NCI-H82 treated with DMSO at 0.1 percent for 48 hours (cell line): ENCODE results near the gene THSD4.
"Not testable (repeated sequence)": the region's sequence is repeated elsewhere in the genome, so short reads cannot be mapped to it uniquely, and the experiment has no call there.

Source experiments
- DNase-seq: peaks from one replicate; lab custom pipeline; 2025; ENCODE audit not compliant: unreplicated experiment; lab: John Stamatoyannopoulos, UW

The THSD4 gene

DNA sequence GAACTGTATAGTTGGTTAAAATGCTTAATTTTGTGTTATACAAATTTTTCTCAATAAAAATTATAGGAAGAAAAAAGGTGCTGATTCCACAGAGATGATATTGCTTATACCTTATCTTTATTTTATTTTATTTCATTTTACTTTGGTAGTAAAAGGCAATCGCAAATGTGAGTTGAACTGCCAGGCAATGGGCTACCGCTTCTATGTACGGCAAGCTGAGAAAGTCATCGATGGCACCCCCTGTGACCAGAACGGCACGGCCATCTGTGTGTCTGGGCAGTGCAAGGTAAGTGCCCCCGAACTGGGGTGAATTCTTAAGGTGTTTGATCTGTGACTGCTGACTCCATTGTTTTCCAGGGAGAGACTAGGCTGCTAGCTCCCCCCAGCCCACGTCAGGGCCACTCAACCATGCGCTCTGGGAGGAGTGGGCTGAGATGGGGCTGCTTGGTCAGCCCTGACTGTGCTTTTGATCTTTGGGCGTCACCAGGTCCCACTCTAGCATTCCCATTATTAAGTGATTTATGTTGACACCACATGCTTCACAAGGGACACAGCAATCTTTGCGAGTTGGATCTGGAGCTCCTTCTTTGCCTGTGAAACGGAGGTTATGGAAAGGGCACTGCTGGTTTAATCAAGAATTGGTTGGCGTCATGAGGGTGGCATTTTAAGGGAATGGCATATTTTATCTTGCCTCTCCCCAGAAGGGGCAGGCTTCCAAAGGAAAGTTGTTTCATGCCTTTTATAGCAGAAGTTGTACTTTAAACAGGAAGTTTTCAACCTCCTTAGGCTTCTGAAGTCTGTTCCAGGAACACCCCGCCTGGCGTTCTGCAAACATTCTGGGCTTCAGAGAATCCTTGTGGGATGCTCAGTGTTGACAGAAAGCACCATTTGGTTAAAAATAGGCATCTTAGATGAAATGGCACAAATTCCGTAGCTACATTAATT, 296.5 kb downstream of the THSD4 start:
- DNase-seq = no peak

DNA sequence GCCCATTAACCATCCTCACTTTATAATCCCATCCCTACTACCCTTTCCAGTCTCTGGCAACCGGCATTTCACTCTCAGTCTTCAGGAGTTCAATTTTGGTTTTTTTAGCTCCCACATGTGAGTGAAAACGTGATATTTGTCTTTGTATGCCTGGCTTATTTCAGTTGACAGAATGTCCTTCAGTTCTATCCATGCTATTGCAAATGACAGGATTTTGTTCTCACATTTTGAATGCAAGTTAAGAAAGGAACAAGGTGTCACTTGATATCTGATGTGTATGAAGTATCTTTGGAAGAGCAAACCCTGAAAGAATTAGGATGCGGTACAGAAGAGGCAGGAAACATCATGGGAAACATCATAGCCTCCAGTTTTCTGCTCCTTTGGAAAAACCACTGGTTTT, 298.1 kb downstream of the THSD4 start:
- DNase-seq = no peak

- DNase-seq = no peak
These were observed 299.6 kb downstream of the THSD4 start for GRCh38 chr15:71414853-71415252.

GRCh38 chr15:71422530-71423259, 307.4 kb downstream of the THSD4 start:
- no peak for DNase-seq

GRCh38 chr15:71424765-71425164, 309.5 kb downstream of the THSD4 start:
- DNase-seq = no peak

GRCh38 chr15:71425388-71425787, 310.1 kb downstream of the THSD4 start:
- DNase-seq = no peak

DNA sequence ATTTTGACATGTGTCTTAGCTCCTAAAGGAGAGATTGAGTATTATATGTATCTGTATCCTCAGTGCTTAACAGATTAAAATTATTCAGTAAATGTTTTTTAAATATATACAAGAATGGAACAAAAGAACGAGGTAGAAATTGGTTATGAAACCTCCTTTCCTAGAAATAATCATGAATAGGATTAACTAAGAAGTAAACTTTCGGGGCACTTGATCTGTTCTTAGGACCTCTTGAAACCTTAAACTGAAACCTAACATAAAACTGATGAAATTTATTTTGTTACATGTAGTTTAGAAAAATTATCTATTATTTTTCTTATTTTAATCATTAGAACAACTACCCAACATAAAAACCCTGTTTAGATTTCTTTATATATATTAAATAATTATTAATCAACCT, 311.5 kb downstream of the THSD4 start:
- no peak for DNase-seq

DNA sequence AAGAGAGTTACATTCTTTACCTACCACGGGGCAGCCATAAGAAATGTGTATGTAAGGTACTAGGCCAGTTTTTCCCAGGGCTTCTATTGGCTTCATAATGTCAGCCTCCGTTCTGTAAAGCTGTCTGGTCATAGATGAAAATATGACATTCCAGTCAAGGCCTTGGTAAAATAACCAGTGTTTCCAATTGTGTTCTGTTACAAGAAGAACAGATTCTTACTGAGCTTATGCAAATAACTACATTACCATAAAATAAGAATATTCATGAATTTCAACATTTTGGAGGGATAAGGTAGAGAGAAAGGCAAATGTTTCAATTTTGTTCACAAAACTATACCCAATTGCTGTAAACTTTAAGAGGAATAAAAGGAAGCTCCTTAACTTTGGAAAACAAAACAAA, 315.5 kb downstream of the THSD4 start:
- DNase-seq = no peak

GRCh38 chr15:71431343-71432336, 316.4 kb downstream of the THSD4 start:
- DNase-seq = no peak

- no peak for DNase-seq
These were observed 318.1 kb downstream of the THSD4 start for GRCh38 chr15:71433402-71433801.

- DNase-seq = no peak
These were observed 319.5 kb downstream of the THSD4 start for GRCh38 chr15:71434774-71435173.

GRCh38 chr15:71435552-71435951, 320.3 kb downstream of the THSD4 start:
- DNase-seq = no peak

GRCh38 chr15:71436854-71437253, 321.6 kb downstream of the THSD4 start:
- DNase-seq = no peak

- no peak for DNase-seq
These were observed 322.1 kb downstream of the THSD4 start for GRCh38 chr15:71437404-71437803.

- DNase-seq = no peak
These were observed 322.6 kb downstream of the THSD4 start for GRCh38 chr15:71437919-71438318.

- not testable (repeated sequence) for DNase-seq
These were observed 324.2 kb downstream of the THSD4 start for GRCh38 chr15:71439478-71439877.

DNA sequence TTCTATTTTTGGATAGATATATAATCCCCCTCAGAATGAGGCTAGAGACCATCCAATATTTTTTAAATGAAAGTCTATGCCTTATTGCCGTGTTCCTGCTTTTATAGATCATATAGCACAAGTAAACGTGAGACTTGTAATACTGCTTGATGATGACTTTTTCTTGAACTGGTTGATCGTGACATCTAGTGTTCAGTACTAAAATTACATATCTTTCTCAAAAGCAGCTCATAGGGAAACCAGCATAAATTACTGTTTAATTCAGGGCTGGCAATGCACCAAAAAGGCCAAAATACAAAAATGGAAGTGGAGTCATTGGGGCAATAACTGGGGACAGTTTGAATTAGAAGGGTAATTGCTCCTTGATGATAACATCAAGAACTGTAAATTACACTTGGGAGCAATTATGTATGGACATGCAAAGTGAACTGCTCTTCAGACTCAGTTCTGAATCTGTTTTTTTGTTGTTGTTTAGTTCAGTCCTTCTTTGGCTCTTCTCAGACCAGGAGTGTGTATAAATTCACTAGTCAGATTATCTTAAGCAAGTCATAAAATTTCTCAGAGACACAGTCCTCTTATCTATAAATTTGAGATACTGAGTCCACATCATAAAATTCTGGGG, 325.3 kb downstream of the THSD4 start:
- peak; percentile 63 for DNase-seq

GRCh38 chr15:71443538-71443937, 328.3 kb downstream of the THSD4 start:
- peak; percentile 7 for DNase-seq

DNA sequence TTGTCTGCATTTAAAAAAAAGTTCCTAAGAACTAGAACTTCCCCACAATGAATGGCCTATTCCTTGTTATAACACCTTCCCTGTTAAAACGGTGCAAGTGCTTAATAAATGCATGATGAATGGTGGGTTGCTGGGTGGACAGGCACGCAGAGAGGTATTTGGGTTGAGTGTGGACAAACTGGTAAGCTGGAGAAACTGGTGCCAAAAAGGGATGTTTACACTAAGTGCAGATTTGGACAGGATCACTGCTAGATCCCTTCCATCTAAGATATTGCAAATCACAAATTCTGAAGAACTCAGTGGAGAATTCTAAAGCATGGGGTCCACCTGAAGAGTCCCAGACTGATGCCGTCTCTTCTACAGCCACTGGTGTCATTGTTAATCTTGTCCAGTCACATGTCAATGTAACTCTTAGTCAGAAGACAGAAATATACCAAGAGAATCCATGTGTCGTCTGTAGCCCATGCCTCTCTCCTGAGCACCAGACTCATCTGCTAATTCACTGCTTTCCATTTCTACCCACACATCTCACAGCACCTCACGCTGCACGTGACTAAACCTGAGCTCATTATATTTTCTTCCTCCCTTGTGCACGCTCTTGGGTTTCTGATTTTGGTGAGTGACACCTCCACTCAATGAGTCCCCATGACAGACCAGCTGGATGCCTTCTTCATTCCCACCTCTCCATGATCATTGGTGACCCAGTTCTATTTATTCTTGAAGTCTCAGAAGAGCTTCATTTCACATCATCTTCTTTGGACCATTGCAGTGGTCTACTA, 328.9 kb downstream of the THSD4 start:
- no peak for DNase-seq
